Endometrium (tissue), 2 donors: ENCODE data around the gene HVCN1.
"Not testable (repeated sequence)": the region's sequence is repeated elsewhere in the genome, so short reads cannot be mapped to it uniquely, and the experiment has no call there.

Source experiments
- FAIRE-seq: peaks from 2 replicates; lab custom pipeline; 2012; peaks lifted over from hg19 to GRCh38; lab: Jason Lieb, UNC
- donor health status: control.
- donor health status: control.

The HVCN1 gene

DNA sequence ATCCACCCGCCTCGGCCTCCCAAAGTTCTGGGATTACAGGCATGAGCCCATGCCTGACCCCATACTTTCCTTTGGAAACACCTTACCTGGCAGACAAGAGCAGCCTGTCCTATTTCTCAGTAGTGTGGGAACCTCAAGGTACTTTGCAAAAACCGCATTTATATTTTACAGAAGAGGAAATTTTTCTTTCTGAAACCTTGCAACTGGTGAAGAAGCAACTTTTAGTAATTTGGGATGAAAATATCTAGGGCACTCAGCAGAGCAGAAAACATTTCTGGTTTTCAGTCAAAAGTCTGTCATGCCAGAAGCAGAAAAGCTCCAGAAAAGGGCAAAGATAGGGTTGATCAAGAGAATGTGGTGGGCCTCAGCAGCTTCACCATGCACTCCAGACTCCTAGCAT lies 21.2 kb downstream of the HVCN1 start:
- no peak for FAIRE-seq

DNA sequence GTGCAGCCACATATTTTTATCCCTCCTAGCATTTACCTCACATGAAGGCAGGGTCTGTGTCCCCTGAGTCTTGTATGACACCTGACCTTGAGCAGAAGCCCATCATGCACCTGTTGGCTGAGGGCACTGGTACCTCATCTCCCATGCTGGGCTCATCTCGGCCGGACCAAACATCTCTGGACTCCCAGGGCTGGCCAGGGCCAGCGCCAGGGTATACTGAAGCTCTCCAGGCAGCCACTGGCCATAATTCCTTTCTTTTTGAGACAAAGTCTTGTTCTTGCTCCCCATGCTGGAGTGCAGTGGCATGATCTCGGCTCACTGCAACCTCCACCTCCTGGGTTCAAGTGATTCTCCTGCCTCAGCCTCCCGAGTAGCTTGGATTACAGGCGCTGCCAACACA lies 22.0 kb downstream of the HVCN1 start:
- no peak for FAIRE-seq

DNA sequence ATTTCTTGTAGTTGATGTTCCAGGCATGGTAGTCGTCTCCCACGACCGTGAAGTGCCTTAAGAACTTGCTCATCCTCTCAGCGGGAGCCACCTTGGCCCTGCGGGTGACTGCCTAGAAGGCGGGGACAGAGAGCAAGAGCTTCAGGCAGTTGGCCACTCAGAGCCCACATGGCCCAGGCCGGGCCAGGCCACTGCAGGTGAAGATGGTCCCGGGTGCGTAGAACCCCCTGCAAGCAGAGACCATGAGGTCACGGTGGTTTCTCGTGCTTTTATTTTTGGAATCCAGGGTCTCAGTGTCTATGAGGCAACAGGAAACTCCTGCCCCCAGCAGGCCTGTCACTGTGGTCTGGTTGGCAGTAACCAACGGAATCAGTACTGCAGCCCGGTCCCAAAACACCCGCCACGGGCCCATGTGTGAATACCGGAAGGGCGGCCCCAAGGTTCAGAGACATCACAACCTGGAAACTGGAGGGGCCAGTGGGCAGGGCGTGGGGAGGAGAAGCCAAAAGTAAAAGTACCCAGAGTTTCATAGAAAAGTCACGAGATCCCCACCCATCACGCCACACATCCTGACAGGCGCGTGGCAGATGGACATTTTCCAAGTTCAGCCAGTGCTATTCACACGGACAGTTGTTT lies 27.5 kb downstream of the HVCN1 start:
- no peak for FAIRE-seq

DNA sequence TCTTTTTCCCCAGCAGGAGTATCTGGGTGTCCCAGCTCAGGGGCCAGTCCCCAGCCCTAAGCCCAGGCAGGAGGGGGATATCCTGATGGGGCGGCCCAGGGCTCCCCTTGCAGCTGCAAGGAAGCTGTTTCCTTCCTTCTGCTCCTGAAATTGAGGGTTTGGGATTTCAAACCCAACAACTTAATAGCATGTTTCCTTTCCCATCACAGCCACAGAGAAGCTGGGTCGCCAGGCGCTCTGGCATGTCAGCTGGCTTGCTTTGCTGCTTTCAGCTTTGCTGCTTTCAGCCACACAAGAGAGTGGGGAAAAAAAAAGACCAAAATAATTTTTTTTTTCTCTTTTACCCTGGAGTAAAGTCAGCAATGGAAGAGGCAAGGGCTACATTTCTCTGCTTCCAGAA lies 30.0 kb downstream of the HVCN1 start:
- FAIRE-seq, result no peak

DNA sequence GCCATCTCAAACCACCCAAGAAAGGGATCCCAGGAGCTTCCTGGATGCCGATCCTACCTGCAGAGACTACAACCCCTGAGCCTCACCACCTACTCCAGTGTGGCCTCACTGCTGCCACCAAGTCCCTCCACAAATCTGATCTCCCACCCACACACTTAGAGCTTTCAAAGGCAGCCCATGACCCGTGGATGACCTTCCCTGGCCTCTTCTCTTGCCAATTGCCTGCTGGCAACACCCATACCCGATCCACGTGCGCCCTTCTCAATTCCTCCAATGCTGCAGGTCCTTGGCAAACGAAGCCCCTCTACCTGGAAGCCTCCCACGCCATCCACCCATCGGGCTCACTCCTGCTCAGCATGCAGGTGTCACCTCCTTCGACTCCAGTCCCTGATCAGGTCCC lies 30.7 kb downstream of the HVCN1 start:
- no peak for FAIRE-seq

DNA sequence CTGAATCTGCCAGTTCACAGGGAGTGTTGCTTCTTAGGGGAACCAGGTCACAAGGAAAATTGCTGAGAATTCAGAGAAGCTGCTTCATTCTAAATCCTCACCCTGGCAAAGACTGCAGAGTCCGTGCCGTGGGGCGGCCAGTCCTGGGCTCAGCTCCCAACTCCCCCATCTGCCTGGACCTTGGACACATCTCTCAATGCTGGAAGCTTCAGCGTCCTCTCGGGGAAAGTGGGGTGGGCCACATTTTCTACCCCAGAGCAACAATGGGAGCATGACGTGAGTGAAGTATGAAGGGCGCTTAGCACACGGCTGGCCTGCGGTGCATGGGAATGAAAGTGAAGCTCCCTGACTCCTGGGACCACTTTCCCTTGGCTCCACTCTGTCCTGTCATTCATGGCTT lies 31.2 kb downstream of the HVCN1 start:
- FAIRE-seq, result no peak

DNA sequence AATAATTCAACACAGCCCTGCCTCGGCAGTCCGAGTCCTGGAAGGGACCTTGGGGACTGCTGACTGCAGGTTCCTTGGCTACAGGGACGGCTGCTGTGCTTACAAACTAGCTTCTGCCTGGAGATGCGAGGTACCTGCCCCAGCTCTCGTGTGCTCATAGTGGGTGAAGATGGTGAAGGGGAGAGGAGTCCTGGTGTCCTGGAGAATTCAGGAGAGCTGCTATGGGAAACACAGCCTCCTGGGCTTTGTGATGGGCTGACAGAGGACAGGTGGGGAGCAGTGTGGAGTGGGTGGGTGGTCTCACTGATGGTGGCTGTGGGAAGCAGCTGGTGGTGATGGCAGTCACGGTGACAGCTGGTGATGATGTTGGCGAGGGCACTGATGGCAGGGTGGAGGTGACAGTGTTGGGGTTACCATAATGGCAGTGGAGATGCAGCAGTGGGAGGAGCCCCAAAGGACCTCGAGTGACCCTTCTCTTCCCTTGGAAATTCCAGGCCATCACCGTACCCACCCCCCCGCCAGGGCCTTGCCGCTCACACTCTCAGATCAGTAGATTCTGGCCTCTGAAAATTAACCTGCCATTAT lies 32.8 kb downstream of the HVCN1 start:
- no peak for FAIRE-seq

DNA sequence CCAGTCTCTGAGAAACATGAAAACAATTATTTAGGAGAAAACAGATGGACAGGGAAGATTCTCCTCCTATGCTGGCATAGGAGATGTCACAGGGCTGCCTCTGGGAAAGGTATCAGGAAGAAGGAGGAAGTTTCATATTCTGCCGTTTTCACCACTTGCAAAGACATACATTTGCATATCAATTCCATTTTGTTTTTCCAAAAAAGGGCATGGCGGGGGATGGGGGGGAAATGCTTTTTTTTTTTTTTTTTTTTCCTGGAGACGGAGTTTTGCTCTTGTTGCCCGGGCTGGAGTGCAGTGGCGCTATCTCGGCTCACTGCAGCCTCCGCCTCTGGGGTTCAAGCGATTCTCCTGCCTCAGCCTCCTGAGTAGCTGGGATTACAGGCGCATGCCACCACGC lies 34.7 kb downstream of the HVCN1 start:
- FAIRE-seq, result not testable (repeated sequence)

DNA sequence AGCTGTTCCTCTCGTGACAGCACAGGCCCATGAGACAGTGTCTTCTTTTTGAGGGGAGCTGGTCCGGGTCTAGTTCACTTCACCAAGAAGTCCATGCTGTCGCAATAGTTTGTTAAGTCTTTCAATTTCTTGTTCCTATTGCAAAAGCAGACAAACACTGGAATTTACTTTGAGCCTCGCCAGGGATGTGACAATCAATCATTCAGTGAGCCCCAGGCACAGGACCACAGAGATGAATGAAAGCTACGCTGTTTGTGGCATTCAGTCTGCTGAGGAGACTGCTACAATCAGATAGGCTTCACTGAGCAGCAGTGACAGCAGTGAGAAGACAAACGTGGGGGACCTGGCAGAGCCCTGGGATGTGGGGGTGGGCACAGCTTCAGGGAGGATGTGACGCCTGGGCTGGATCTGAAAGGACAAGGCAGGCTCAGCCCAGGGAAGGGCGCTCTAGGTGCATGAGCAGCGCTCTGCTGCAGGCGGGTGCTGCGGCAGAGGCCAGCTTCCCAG lies 39.5 kb downstream of the HVCN1 start:
- no peak for FAIRE-seq

DNA sequence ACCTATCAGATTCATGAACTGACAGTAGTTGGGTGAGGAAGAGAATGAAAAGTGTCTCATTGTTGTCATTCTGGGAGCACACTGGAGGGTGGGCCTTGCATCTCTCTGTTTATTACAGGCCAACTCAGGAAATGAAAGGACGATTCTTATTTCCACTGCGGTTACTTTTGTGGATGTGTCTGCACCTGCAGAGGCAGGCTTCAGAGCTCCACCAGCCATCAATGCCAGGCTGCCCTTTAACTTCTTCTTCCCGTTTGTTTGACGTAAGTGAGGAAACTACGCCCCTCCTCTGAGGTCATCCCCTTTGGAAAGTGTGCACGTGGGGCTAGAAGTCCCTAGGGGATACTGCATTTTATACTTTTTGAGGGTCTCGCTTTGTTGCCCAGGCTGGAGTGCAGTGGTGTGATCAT lies 41.3 kb downstream of the HVCN1 start:
- FAIRE-seq, result no peak

DNA sequence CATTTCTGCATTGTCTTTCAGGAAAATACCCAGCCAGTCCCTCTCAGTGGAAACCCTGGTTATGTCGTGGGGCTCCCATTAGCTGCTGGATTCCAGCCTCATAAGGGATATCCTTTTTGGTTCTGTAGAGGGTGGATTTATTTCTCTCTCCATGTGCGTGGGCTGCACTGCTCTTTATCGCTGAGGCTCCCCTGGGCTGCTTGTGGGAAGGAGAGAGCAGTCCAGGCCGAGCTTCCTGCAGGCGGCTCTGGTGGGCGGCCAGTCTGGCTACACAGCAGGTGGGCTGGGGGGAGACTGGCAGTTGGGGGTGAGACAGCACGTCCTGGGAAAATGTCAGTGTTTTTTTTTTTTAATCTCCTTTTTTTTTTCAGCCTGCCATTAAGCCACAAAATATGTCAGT lies 47.4 kb downstream of the HVCN1 start:
- FAIRE-seq, result no peak

DNA sequence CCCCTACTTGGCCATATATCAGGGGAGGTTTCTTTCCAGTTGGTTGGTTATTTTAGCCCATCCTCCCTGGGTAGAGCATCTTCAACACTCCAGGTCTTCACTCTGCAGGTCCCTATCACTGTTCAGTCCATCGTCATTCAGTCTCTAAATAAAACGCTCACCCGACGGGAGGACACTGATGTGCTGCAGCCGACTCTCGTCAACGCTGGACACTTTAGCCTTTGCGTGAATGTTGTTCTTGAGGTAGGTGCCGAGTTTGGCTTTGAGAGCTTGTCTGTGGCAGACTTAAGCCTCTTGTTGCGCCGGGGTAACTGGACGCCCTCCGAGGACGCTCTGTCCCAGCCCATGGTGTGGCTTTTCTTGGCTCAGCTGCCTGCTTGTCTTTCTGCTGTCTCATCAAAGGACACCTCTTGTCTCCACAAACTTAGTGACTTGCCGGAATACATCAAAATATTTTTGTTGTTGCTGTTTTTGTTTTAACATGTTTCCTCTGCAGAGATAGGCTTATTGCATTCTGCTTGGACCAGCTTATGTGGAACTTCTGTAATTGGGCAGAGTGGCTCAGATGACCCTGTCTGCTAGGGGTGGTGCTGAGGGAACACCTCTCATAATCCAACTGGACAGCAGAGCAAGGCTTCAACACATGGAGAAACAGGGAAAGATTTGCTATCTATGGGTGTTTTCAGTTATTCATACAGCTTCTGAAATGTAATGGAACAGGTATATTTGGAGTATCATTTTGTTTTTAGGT lies 48.5 kb downstream of the HVCN1 start:
- no peak for FAIRE-seq

DNA sequence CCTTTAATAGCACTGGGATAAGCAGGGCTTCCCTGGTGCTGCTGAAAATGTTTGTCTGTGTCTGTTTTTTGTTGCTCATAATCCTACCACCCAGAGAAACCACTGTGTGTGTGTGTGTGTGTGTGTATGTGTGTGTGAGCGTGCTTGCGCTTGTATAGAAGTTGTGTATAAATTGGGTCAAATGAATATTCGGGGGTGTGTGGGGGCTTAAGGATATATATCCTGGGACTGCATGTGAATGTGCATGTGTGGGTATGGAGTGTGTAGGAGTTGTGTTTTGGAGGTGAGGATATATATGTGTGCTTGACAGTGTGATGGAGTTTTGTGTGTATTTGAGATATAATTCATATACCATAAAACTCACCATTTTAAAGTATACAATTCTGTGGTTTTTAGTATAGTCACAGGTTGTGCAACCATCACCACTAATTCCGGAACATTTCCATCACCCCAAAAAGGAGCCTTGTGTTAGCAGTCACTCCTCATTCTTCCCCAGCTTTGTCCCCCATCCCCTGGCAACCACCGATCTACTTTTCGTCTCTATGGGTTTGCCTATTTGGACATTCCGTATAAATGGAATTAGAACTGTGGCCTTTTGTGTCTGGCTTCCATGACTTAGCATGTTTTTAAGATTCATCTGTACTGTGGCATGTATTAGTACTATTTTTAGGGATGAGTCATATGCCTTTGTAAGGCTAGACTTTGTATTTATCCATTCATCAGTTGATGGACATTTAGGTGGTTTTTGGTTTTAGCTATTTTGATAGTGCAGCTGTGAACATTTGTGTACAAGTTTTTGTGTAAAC lies 49.4 kb downstream of the HVCN1 start:
- no peak for FAIRE-seq

DNA sequence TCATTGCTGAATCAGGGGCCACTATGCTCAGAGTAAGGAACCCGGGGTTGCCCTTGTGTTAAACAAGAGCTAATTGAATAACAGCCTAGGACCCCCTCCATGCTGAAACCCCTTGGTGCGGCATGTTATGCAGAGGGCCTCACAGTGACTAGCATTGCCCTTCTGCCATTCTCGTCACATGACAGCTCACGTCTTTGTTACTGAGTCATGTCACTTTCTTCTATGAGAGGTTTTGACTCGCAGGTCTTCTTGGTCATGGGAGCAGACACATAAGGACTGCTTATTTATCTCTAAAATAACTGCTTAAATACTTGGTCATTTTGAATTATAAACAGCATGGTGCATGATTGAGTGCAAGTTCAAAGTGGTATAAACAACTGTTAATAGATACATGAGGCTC lies 50.1 kb downstream of the HVCN1 start:
- no peak for FAIRE-seq

DNA sequence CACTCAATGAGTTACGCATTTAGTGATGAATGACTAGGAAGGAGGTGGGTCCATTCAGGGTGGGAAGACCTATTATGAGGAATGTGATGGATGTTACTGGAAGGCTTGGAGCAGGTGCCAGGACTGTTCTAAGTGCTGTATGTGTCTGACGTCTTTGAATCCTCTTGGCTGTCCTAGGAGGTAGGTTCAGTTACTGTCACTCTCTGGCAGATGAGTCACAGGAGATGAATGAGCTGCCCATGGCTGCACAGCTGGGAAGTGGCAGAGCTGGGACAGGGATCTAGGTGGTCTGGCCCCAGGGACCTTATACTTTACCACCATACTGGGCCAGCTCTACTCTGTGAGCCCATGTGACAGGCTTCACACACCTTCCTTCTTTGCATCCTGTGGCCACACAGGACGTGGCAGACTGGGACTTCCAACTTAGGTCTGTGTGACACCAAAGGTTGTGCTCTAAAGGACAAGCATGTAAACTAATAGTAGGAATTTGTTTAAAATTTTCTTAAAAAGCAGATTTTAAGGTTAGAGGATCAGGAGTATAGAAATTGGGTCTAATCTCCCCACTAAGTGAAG lies 51.0 kb downstream of the HVCN1 start:
- FAIRE-seq, result no peak

DNA sequence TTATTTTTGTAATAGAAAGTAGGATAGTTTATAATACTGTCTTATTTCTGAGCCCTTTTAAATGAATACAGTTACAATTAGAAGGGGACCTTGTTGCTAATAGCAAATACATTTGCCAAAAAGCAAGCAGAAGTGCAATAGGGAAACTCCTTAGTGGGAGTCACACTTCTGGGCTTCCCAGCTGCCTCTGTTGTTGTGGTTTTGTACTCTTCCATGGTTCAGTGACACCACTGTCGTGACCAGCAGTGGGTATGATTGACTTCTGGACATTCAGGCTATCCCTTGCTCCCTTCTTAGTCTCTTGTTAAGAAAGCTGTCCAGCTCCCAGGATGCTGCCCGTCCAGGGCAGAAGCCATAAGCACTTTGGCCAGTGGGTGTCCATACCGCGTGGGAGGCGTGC lies 52.4 kb downstream of the HVCN1 start:
- FAIRE-seq, result no peak

DNA sequence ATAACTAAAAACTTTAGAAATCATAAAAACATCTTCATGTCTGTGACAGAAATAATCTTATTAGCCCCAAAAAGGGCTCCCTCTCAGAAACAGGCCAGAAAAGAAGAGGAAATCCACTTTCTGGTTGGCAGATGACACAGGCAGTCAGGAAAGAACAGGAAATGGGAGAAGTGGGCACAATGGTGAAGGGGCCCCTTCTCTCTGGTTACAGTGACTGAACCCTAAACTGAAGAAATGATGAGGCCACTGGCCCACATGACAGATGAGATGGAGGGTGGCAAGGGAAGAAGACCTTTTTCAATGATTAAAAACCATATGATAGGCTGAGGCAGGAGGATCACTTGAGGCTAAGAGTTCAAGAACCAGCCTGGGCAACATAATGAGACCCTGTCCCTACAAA lies 53.9 kb downstream of the HVCN1 start:
- FAIRE-seq, result no peak

DNA sequence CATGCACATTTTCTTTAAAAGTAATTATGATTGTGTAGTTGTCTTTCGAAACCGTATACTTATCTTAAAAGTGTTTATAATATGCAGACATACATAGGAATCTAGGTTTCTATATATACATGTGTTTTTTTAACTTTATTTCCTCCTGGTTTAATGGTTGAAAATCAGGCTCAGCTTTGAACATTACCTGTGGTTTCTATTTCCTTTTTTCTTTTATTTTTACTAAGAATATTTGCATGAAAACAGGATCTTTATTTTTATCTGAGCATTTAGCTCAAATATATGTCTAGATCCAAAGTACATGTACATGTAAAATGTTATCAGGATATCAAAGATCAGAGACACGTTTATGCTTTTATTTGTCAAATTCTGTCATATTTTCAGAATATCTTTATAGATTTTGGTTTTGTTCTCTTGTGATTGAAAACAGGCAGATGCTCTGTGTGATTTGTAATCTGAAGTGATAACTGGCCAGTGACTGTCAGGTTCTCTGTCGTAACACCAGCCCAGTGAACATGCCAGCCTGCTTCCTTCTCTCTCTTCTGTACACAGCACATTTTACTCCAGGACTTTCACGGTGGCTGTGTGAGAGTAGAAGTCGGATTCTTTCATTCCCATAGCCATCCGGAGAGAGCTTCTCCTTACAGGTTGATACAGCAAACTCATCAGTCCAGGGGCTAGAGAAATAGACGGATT lies 61.3 kb downstream of the HVCN1 start:
- FAIRE-seq, result no peak

DNA sequence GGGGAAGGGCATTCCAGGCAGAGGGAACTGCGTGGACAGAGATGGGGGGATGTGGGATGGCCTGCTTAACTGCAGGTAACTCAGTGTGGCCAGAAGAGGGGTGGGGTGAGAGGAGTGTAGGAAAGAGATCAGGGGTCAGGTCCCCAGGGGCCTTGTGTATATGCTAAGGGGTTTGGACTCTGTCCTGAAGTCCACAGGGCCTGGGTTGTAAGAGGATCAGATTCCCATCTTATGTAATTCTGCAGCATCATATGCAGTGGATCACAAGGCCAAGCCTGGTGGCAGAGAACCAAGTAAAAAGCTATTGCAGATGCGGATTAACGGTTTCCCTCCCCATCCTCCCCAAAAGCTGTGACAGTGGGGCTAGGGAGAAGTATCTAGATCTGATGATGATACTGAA lies 66.3 kb downstream of the HVCN1 start:
- no peak for FAIRE-seq

DNA sequence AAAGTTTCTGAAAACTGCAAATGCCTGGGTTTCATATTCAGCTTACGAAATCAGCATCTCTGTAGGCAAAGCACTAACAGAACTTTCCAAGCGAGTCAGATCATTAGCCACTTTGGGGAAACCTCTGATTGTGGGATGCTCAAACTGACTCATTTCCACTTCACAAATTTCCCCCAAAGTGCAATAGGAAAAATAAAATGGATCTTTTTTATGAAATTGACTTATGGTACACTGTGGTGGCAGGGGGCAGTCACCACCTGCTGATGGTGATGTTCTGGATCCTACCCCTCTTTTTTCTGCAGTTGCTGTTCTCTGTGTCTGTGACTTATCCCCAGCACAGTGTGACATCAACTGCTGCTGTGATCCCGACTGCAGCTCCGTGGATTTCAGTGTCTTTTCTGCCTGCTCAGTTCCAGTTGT lies 69.4 kb downstream of the HVCN1 start:
- no peak for FAIRE-seq

DNA sequence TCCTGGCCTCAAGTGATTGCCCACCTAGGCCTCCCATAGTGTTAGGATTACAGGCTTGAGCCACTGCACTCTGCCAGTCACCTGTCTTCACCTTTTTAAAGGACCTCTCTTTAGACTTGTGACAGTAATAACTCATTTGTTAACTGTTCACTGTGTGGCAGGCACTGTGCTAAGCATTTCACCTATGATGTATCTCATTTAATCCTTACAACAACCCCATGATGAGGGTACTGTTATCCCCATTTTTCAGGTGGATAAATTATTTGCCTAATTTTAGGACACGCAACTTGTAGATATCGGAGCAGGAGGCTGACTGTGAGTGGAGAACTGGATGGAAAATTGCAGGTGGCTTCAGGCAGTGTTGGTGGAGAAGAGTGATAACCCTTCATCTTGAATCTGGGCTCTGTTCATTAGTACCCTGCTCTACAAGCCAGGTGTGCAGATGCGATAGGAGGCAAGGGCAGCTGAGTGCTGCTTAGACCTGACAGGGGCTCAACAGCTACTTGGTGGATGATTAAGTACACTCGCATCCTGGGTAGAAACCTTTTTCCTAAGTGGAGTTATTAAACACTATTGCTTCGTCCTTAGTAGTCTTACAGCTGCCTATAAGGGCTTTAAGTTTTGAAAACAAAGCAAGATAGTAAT lies 72.3 kb downstream of the HVCN1 start:
- FAIRE-seq, result no peak
